ENCODE results near the gene KATNAL1.
"Not testable (repeated sequence)": the region's sequence is repeated elsewhere in the genome, so short reads cannot be mapped to it uniquely, and the experiment has no call there.

The KATNAL1 gene

GRCh38 chr13:30181888-30182651 is 125.3 kb downstream of the KATNAL1 start:
- no peak for DNase-seq
- no peaks in the 10 kb centered on the region for H3K27me3 ChIP-seq (ENCODE audit: insufficient read depth, low read depth, severe bottlenecking)
- H3K9me3 ChIP-seq (ENCODE audit: severe bottlenecking): no peaks in the 10 kb centered on the region
- no peaks in the 10 kb centered on the region for H3K36me3 ChIP-seq
- H3K27ac ChIP-seq: no peak overlapping the region
- H3K4me3 ChIP-seq (ENCODE audit: low read depth, low read length): no peak overlapping the region
- no peak for TF ChIP-seq CTCF (IDR thresholded peaks at IDR 0.05; ENCODE audit: low read depth, low read length)

GRCh38 chr13:30179597-30180276 is 127.6 kb downstream of the KATNAL1 start:
- no peak for DNase-seq

GRCh38 chr13:30178976-30179375 is 128.4 kb downstream of the KATNAL1 start:
- Histone ChIP-seq H3K27ac (no peak overlapping the region), H3K36me3 (no peaks in the 10 kb centered on the region), H3K9me3 (ENCODE audit: severe bottlenecking) (no peaks in the 10 kb centered on the region), H3K27me3 (ENCODE audit: insufficient read depth, low read depth, severe bottlenecking) (no peaks in the 10 kb centered on the region), H3K4me3 (ENCODE audit: low read depth, low read length) (no peak overlapping the region)
- no peak for DNase-seq
- TF ChIP-seq CTCF (IDR thresholded peaks at IDR 0.05; ENCODE audit: low read depth, low read length): no peak

More at GRCh38 chr13:30179597-30180276, 127.6 kb downstream of the KATNAL1 start:
- H3K27me3 ChIP-seq (ENCODE audit: insufficient read depth, low read depth, severe bottlenecking): no peaks in the 10 kb centered on the region
- no peak for TF ChIP-seq CTCF (IDR thresholded peaks at IDR 0.05; ENCODE audit: low read depth, low read length)
- no peak overlapping the region for H3K4me3 ChIP-seq (ENCODE audit: low read depth, low read length)
- no peaks in the 10 kb centered on the region for H3K9me3 ChIP-seq (ENCODE audit: severe bottlenecking)
- H3K27ac ChIP-seq: no peak overlapping the region
- no peaks in the 10 kb centered on the region for H3K36me3 ChIP-seq

GRCh38 chr13:30175166-30175565 is 132.2 kb downstream of the KATNAL1 start:
- no peak overlapping the region for H3K4me3 ChIP-seq (ENCODE audit: low read depth, low read length)
- no peak for DNase-seq
- no peaks in the 10 kb centered on the region for H3K36me3 ChIP-seq
- no peak for TF ChIP-seq CTCF (IDR thresholded peaks at IDR 0.05; ENCODE audit: low read depth, low read length)
- no peaks in the 10 kb centered on the region for H3K27me3 ChIP-seq (ENCODE audit: insufficient read depth, low read depth, severe bottlenecking)
- no peaks in the 10 kb centered on the region for H3K9me3 ChIP-seq (ENCODE audit: severe bottlenecking)
- H3K27ac ChIP-seq: no peak overlapping the region

GRCh38 chr13:30174250-30174649 is 133.1 kb downstream of the KATNAL1 start:
- not testable (repeated sequence) for H3K27ac ChIP-seq; H3K27me3 ChIP-seq (ENCODE audit: insufficient read depth, low read depth, severe bottlenecking); H3K9me3 ChIP-seq (ENCODE audit: severe bottlenecking); H3K36me3 ChIP-seq; H3K4me3 ChIP-seq (ENCODE audit: low read depth, low read length); DNase-seq

- no peak overlapping the region for H3K27ac ChIP-seq
- DNase-seq: no peak
- no peak overlapping the region for H3K4me3 ChIP-seq (ENCODE audit: low read depth, low read length)
- H3K27me3 ChIP-seq (ENCODE audit: insufficient read depth, low read depth, severe bottlenecking): no peaks in the 10 kb centered on the region
- no peaks in the 10 kb centered on the region for H3K36me3 ChIP-seq
- no peak for TF ChIP-seq CTCF (IDR thresholded peaks at IDR 0.05; ENCODE audit: low read depth, low read length)
- H3K9me3 ChIP-seq (ENCODE audit: severe bottlenecking): no peaks in the 10 kb centered on the region
Observed at GRCh38 chr13:30173303-30173610, 134.1 kb downstream of the KATNAL1 start.
